ENCODE measurements around the gene EGF.
"Not testable (repeated sequence)": the region's sequence is repeated elsewhere in the genome, so short reads cannot be mapped to it uniquely, and the experiment has no call there.

EGF gene

GRCh38 chr4:109914322-109914721 is 1.6 kb downstream of the EGF start:
- DNase-seq = no peak

- DNase-seq = no peak
Measured at GRCh38 chr4:109915385-109916026, 2.8 kb downstream of the EGF start.

- no peak for DNase-seq
Measured at GRCh38 chr4:109916027-109916409, 3.3 kb downstream of the EGF start.

GRCh38 chr4:109921384-109921808 is 8.7 kb downstream of the EGF start:
- DNase-seq = peak in 16 of 58 donors; percentile 0 to 49 (median 18)

GRCh38 chr4:109925396-109925795 is 12.7 kb downstream of the EGF start:
- DNase-seq = no peak

GRCh38 chr4:109928327-109929045 is 15.8 kb downstream of the EGF start:
- no peak for DNase-seq

- DNase-seq = no peak
Measured at GRCh38 chr4:109930464-109930863, 17.8 kb downstream of the EGF start.

- no peak for DNase-seq
Measured at GRCh38 chr4:109930872-109931271, 18.2 kb downstream of the EGF start.

GRCh38 chr4:109931318-109931717 is 18.6 kb downstream of the EGF start:
- DNase-seq = no peak

- DNase-seq = not testable (repeated sequence)
Measured at GRCh38 chr4:109937352-109937751, 24.7 kb downstream of the EGF start.

GRCh38 chr4:109939190-109939589 is 26.5 kb downstream of the EGF start:
- DNase-seq = no peak

- no peak for DNase-seq
Measured at GRCh38 chr4:109942292-109942926, 29.7 kb downstream of the EGF start.

GRCh38 chr4:109943745-109944144 is 31.1 kb downstream of the EGF start:
- no peak for DNase-seq

GRCh38 chr4:109944591-109944990 is 31.9 kb downstream of the EGF start:
- DNase-seq = no peak

GRCh38 chr4:109945056-109945455 is 32.4 kb downstream of the EGF start:
- no peak for DNase-seq

- DNase-seq = no peak
Measured at GRCh38 chr4:109946120-109946519, 33.4 kb downstream of the EGF start.

- no peak for DNase-seq
Measured at GRCh38 chr4:109947457-109947856, 34.8 kb downstream of the EGF start.

- no peak for DNase-seq
Measured at GRCh38 chr4:109947918-109948317, 35.2 kb downstream of the EGF start.

GRCh38 chr4:109949099-109949718 is 36.5 kb downstream of the EGF start:
- not testable (repeated sequence) for DNase-seq

- no peak for DNase-seq
Measured at GRCh38 chr4:109952612-109953011, 39.9 kb downstream of the EGF start.

GRCh38 chr4:109953556-109953955 is 40.9 kb downstream of the EGF start:
- DNase-seq = no peak

GRCh38 chr4:109955146-109955545 is 42.5 kb downstream of the EGF start:
- DNase-seq = no peak

Measured in anterior cingulate cortex (tissue), 58 donors.